ENCODE results near the gene INPP5D.

INPP5D gene

DNA sequence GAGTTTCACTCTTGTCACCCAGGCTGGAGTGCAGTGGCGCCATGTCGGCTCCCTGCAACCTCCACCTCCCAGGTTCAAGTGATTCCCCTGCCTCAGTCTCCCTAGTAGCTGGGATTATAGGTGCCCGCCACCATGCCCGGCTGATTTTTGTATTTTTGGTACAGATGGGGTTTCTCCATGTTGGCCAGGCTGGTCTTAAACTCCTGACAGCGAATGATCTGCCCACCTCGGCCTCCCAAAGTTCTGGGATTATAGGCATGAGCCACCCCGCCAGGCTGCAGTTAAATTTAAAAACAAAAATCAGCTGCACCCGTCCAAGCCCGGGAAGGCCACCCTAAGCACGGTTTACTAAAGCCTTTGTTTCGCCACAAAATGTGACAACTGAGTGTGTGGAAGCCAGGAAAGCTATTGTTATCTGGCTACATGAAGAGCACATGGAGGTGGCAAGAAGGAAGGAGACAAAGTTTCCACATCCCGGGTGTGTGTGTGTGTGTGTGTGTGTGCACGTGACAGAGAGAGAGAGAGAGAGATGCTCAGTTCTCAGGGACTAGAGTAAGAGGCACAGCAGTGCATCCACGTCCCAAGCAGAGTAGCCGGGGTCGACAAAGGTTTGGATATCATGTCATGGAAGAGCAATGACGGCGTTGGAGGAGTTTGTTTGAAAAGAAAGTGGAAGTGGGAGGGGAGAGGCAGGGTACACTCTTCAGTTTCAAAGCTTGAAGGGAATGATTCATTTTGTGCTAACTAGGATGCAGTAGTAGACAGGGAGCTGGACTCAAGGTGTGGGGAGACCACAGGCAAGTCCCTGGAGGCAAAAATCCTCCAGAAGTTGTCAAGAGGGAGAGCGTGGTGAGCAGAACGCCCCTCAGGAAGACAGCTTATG is 20.1 kb downstream of the INPP5D start:
- no peak for DNase-seq

DNA sequence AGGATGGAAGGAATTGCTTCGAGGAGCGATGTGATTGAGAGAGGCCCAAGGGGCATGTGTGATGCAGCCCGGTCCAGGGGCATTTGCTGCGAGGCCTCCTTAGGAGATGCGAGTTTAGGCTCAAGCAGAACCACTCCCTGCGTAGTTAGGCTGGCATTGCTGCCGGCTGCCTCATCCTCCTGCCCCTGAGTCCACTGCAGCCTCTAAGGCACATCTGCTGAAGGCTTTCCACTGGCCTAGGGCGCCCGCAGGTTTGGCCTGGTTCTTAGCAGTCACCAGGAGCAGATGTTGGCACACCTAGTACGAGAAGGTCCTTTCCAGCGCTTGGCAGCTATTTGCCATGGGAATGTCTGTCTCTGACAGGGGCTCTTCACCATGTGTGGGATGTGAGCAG is 20.7 kb downstream of the INPP5D start:
- no peak for DNase-seq

DNA sequence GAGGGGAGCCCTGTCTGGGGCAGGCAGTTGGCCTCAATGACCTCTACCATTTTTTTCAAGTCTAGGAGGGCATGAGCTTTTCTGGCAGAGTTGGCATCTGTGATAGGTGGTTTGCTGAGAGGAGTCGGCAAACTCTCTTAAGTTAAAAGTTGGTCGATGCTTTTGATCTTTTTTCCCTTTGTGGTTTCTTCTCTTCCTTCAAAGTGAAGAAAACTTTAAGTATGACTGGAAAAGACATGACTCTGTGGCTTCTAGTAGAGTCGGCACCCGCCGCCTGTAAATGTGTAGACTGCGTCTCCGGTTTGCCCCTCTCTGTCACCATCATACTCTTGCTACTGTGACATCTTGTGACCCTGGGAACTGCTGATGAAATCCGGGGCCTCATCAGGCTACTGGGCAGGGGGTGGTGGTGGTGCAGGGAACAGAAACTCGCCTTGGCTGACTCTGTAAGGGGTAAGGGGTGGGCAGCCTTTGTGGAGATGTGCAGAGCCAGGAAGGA is 21.1 kb downstream of the INPP5D start:
- DNase-seq, result no peak

DNA sequence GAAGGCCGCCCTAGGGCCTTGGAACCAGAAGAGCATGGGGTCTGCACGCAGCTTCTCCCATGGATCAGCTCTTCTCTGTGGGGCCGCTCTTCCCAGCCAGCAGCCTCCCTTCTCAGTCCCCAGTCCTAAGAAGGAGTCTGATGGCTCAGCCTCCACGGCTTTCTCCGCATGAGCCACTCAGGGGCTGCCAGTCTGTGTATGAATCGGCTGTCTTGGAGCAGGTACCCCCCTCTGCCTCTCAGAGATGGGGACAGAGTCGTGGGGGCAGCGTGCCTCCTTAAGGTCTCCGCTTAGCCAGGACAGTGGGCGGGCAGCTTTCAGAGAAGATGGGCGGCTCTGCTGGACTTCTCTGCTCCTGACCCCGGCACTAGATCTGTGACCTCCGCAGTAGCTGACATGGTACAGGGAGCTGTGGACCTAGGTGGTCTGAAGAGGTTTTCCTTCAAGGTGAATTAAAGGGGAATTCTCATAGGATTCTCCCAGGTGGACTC is 21.6 kb downstream of the INPP5D start:
- no peak for DNase-seq

DNA sequence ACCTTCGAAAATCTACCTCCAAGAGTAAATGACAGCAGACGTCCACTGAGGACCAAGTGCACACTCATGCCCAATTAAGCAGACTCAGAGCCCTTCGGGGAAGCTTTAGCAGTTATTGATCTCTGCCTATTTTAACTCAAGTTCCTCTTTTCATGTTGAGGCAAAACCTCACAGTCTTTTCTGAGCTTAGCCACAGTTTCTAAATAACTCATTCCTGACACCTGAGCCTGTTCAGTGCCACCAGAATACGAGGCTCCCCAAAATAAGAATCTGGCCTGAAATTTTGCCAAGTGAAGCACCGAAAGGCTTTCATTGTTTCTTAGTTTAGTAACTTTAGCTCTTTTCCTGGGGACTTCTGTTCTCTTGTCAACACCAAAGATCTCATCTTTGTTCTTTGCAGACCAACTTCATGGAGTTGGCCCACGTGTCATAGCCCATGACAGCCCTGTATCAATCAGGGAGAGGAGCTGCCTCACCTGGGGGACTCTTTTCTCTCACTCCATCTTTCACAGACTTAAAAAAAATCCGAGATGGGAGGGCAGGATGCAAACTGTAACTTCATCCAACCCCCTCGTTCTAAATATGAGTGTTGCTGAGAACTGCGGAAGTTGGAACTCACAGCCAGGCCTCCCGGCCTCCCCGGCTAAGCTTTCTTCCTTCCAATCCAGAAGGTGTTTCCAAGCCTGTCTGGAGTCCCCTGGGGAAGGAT is 22.2 kb downstream of the INPP5D start:
- DNase-seq, result no peak

DNA sequence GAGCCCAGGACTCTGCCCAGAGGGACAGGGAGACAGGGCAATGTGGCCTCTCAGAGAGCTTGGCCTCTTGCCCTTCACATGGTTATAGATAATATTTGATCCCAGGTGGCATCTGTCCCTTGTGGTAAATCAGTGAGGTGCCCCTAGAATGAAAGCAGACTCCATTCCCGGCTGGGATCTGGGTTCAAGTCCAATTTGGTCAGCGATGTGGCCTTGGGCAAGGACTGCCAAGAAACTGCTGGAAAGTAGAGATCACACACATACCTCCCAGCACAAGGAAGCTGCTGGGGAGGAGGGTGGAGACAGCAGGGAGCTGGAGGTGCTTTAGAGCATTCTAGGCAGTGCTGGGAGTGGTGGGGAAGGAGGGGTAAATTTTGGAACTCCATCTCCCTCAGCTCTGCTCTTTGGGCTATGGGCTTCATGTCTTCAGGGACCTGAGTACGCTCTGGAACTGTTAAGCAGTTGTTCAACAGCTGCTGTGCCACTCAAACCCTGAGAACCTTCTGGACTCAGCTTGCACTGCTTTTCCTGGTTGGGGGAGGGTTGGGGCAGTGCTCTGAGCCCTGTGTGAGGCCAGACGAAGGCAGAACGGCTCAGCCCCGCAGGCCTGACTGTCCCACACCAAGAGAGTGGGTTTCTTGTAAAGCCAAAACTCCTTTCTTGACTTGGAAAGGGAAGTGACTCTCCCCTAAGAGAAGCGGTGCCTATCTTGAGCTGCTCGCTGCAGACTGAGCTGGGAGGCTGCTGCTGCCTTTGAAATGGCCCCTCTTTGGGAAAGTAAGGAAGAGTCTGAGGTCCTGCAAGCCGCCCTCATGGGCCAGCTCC is 23.0 kb downstream of the INPP5D start:
- DNase-seq, result no peak

DNA sequence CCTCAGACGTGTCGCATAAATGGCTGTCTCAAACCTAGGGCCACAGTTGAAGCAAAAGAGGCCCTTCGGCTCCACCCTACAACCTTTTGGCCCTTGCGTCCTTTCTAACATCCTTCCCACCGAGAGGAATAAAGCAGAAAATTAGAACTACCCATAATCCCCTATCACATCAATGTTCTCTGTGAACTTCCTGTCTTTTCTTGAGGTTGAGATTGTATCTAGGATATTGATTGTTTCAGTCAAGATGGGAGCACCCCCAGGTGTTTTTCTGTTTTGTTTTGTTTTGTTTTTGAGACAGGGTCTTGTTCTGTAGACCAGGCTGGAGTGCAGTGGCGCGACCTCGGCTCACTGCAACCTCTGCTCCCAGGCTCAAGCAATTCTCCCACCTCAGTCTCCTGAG is 23.6 kb downstream of the INPP5D start:
- DNase-seq, result no peak

DNA sequence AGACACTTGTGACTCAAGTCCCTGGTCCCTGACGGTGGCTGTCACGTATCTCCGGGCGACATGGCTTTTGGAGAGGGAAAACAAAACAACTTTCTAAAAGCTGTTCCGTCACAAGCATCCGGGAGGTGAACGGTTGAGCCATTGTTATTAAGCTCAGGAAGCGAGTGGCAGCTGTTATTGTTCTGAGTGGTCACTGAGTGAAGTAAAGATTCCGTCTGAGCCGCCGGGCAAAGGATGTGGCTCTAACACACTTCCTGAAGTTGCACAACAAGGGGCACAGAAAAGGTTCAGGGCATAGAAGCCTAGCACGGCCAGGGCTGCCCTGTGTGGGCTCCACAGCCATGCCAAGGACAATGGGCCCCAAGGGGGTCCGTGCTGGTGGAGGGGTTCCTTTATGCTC is 24.3 kb downstream of the INPP5D start:
- DNase-seq, result no peak

DNA sequence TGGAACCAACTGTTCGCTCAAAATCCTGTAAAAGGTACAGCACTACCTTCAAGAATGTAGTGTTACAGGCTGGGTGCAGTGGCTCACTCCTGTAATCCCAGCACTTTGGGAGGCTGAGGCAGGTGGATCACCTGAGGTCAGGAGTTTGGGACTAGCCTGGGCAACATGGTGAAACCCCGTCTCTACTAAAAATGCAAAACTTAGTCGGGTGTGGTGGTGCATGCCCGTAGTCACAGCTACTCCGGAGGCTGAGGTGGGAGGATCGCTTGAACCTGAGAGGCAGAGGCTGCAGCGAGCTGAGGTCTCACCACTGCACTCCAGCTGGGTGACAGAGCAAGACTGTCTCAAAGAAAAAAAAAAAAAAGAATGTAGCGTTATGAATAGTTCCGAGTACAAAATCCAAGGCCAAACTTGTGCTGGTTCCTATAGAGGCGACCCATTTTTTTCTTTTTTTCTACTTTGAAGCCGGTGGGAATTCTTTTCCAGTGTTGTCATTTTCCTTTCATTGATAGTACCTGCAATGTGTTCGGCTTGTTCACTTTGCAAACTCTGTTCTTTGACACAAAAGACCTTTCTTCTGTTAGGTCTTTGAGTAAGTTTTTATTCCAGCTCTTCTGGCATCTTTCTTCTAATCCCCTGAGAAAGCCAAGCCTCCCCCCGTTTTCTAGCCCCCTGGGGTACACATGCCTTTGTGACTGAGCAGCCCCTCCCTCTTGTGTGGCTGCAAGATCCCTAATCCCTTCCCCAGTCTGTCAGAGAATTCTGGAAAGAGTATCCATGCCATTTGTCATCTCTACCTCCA is 25.1 kb downstream of the INPP5D start:
- no peak for DNase-seq

DNA sequence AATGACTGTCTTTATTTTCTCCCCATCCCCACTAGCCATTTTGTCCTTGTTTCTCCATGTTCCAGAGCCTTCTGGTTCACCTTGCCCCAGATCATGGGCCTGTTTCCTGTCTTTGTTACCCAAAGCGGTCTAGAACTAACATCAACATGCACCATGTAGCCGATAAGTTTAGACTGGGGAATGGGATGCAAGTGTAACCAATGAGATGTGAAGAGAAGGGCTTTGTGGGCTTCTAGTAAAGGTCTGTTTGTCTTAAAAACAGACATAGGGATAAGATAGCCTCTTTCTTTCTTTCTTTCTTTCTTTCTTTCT is 25.7 kb downstream of the INPP5D start:
- DNase-seq, result no peak

DNA sequence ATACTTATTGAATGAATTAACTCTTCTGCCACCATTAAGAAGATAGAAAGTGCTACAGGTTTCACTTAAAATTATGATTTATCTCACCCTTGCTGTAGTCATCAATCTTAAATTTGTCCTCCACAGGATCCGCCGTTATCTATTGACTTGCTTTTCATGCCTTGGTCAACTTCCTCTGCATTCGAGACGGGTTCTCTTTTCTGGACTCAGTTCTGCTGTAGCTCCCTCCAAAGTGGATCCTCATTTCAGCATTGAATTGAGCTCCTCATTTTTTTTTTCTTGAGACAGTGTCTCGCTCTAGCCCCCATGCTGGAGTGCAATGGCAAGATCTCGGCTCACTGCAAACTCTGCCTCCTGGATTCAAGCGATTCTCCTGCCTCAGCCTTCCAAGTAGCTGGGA is 27.6 kb downstream of the INPP5D start:
- DNase-seq, result no peak

DNA sequence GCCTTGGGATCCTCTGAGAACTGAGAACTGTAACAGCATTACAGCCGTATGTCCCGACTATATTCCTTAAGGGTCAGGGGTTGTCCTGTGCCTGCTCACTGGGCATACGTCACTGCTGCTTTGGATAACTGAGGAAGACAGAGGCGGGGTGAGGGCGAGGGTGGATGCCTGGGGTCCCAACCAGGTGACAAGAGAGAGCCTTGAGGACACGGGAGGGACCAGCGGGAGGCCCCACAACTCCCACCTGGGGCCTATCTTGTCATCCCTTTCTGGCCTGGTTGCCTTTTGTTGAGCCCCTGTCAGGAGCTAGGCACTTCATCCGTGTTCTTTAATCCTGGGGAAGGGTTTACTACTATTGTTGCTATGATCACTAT is 28.8 kb downstream of the INPP5D start:
- no peak for DNase-seq

DNA sequence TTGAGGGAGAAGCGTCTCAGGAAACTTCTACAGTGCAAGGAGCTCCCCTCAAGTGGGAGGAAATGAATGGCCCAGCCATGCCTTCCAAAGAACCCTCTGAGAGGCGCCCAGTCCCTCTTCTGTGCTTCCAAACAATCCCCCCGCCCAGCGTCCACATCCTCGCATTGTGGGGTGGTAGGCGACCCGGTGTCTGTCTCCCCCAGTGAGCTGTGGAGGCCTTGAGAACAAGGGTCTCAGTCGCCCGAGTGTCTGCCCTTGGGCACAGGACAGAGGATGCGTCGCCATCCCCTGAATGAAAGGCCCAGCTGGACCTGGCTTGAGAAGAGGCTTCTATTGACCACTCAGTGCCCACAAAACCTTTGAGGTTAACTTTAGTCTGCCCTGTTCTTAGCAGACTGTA is 29.7 kb downstream of the INPP5D start:
- DNase-seq, result no peak

DNA sequence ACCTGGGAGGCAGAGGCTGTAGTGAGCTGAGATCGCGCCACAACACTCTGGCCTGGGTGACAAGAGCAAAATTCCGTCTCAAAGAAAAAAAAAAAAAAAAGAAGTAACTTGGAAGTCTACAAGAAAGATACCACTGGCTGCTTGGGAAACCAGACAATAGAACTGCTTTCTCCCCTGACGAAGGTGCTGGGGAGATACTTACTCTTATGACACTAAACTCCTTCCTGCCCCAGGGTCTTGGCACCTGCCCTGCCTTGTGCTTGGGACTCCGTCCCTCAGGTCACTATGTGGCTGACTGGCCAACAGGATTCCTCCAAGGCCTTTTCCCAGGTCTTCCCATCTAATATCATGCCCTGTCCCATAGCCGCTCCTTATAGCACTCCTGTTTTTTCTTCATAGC is 30.7 kb downstream of the INPP5D start:
- no peak for DNase-seq

DNA sequence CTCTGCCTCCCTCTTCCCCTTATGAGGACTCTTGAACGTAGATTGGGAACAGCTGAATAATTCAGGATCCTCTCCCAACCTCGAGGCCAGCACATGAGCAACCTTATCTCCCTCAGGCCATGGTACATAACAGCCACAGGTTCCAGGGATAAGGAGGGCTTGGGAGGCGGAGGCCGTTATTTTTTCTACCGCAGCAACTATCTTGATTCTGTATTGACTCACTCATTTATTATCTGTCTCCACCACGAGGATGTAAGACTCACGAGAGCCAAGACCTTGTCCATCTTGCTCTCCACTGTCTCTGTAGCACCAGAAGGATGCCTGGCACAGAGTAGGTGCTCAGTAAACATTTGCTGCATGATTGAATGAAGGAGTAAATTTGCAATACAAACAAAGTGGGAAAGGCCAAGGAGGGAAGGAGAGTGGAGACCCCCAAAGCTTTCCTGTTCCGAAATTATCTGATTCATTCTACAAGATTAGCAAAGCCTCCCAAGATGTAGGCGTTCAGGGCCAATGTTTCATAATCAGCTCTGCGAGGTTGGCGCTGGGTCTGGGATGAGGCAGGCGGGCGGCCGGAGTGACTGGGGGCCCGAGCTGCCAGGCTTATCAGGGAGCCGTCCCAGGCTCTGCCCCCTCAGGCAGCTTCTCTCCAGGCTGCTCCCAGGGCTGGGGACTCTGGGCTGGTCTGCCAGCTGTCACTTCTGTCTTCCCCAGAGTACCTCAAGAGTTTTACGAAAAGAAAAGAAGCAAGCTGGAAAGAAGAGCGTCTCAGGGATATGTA is 31.6 kb downstream of the INPP5D start:
- no peak for DNase-seq

DNA sequence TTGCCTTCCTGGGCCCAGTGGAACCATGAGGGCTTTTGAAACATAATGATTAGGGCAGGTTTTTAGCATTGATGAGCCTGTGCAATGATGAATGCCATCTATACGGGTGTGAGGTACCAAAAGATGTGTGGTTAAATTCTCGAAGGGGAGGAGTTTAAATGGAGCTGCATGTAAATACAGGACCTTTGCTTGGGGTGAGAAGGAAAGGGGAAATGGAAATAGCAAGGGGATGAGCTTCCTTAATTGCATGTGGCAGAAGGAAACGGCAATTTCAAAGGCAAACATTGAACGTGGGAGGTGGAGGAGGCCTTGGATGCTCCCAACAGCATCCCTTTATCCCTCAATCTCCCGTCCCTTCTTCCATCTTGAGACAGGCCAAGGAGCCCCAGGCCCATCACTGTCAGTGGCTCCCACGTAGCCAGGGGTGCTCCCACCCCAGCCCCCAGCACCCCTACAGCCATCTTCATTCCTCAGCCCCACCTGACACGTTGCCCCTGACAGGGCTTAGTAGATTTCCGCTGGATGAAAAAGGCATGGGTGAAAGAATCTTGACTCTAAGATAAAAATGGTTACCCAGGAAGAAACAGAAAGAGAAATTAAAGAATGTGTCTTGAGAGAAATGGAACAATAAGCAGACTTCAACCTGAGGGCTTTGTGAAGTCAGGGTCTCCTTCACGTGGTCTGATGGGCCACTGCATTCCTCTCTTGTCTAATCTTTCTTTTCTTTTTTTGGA is 32.5 kb downstream of the INPP5D start:
- no peak for DNase-seq

DNA sequence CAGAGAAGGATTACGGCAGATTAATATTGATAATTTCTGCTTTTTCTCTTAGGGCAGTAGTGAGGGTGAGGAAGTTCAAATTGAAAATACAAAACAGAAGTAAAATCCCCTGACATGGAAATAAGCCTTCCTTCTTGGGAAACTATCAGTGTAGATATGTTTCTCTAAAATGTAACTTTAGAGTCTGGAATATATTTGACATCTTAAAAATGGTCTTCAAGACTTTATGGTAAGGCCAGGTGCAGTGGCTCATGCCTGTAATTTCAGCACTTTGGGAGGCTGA is 33.0 kb downstream of the INPP5D start:
- DNase-seq, result no peak

DNA sequence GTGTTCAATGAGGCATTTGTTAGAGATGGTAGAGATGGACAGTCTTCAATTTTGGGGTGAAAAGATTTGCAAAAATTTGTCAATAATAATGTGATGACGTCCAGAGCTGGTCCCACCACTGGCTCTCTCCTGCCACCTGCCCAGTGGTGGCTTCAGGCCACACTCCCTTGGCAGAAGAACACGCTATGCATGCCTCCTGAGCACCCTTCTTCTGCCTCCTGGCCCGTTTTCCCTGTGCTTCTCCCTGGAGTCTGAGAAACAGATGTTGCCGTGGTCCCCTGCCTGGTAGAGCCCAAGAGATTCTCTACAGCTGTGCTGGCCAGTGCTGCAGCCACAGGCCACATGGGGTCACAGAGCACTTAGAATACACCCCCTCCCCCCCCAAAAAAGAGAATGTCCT is 33.6 kb downstream of the INPP5D start:
- DNase-seq, result no peak

DNA sequence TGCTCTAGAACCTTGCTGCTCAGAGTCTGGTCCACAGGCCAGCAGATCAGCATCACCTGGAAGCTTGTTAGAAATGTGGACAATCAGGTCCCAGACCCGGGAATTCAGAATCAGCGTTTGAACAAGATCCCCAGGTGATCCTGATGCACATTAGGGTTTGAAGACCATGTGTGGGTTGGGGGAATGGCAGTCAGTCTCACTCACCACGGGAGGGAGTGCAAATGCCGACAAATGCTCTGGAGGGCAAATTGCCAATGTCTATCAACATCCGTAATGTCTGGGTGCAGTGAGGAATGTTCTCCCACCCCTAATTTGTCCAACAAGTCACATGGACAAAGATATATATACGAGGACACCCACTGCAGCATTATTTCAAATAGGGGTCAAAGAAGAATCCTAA is 34.5 kb downstream of the INPP5D start:
- DNase-seq, result no peak

DNA sequence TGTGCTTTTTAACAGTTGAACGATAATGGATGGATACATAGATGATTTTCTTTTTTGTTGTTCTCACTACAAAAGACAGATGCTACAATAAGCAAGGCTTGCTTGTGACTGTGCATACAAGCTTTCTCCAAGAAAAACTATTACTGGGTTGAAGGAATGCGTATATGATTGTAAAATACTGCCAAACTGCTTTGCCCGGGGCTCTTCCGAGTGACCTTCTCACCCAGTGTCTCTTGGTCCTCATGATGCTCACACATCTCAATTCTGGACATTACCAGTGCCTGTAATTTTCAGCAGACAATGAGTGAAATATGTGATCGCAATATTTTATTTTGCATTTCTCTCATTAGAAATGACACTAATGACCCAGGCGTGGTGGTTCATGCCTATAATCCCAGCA is 35.9 kb downstream of the INPP5D start:
- DNase-seq, result no peak

DNA sequence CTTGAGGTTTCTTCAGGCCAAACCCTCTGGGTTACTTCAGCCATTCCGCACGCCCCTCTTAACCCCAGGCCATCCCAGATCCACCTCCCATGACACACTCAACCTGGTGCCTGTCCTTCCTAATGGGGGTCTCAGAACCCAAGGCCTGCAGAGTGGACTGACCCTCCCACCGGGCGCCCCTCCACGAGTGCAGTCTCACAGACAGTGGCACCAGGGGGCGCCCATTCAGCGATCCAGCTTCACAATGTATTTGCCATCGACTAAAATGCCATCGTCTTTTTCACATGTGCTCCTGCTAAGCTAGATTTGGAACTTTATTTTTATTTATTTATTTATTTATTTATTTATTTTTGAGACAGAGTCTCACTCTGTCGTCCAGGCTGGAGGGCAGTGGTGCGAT is 38.5 kb downstream of the INPP5D start:
- DNase-seq, result no peak
